HepG2 (cell line): ENCODE data around the gene COPB2. TPM values are rescaled to one million over a fixed set of nuclear protein-coding genes. Genes with fewer than 3 reads are reported as not detected.
A peak's percentile ranks its signal among the peaks of the same experiment; 100 is the strongest.

Experiments
- HOXA9 ChIP-seq: sonication (generic); formaldehyde crosslinking; IDR thresholded peaks from 2 replicates; pipeline ENCODE4 v1.8.1; 2022; ENCODE audit warnings: missing genetic modification reagents, mild to moderate bottlenecking, moderate library complexity, borderline replicate concordance
- KIAA2018 ChIP-seq: sonication (generic); formaldehyde crosslinking; IDR thresholded peaks from 2 replicates; pipeline ENCODE4 v1.5.0; 2020; ENCODE audit warnings: mild to moderate bottlenecking, missing genetic modification reagents, borderline replicate concordance
- MZF1 ChIP-seq: sonication (generic); formaldehyde crosslinking; IDR thresholded peaks from 2 replicates; pipeline ENCODE4 v1.8.1; 2023; ENCODE audit warnings: mild to moderate bottlenecking, missing genetic modification reagents, borderline replicate concordance
- PHF8 ChIP-seq: sonication (generic); formaldehyde crosslinking; IDR thresholded peaks from 2 replicates; pipeline ENCODE4 v1.5.0; 2020; ENCODE audit warnings: missing genetic modification reagents
- RCOR2 ChIP-seq: IDR thresholded peaks from 2 replicates; pipeline ENCODE4 v1.6.1; 2016; ENCODE audit warnings: missing biosample characterization, missing genetic modification reagents
- RELA ChIP-seq: sonication (generic); formaldehyde crosslinking; IDR thresholded peaks from 2 replicates; pipeline ENCODE4 v1.4.0; 2020; ENCODE audit warnings: missing genetic modification reagents
- SALL2 ChIP-seq: sonication (generic); formaldehyde crosslinking; IDR thresholded peaks from 2 replicates; pipeline ENCODE4 v1.8.1; 2023; ENCODE audit warnings: mild to moderate bottlenecking, missing genetic modification reagents, inconsistent platforms
- SMAD9 ChIP-seq: sonication (generic); formaldehyde crosslinking; IDR thresholded peaks from 2 replicates; pipeline ENCODE4 v1.5.1; 2020; ENCODE audit warnings: mild to moderate bottlenecking, missing genetic modification reagents
- SOX6 ChIP-seq, 2 experiments: fragments of 450-650 bp in 1 of 2; sonication (generic) in 1 of 2; formaldehyde crosslinking in 1 of 2; IDR thresholded peaks; 2 replicates each; pipeline versions ENCODE4 v1.4.0 to v1.6.1; 2017 to 2020; ENCODE audit warnings: antibody characterized with exemption in 1 of 2, mild to moderate bottlenecking in 1 of 2, missing genetic modification reagents in 1 of 2
- TP53 ChIP-seq: sonication (generic); formaldehyde crosslinking; conservative IDR thresholded peaks from 2 replicates; pipeline ENCODE4 v1.4.0; 2020; ENCODE audit warnings: missing genetic modification reagents
- ZFP82 ChIP-seq: sonication (generic); formaldehyde crosslinking; IDR thresholded peaks from 2 replicates; pipeline ENCODE4 v1.5.1; 2020; ENCODE audit warnings: mild to moderate bottlenecking, missing genetic modification reagents, borderline replicate concordance
- ZFP90 ChIP-seq: sonication (generic); formaldehyde crosslinking; IDR thresholded peaks from 2 replicates; pipeline ENCODE4 v1.8.0; 2022; ENCODE audit warnings: missing genetic modification reagents, mild to moderate bottlenecking, inconsistent platforms, borderline replicate concordance
- ZNF891 ChIP-seq: sonication (generic); formaldehyde crosslinking; IDR thresholded peaks from 2 replicates; pipeline ENCODE4 v1.5.0; 2020; ENCODE audit warnings: mild to moderate bottlenecking, missing genetic modification reagents
- polyA plus RNA-seq, 8 experiments: library from polyadenylated mRNA; depleted of rRNA in 3 of 8; stranded (reverse) in 7 of 8; unstranded in 1 of 8; fragments of >200 nt; fragmentation: Illumina TruSeq in 4 of 8; extraction: Trizol in 4 of 8; gene quantifications; 2 replicates each; pipeline versions ENCODE4 v1.2.1 to v1.2.3, GENCODE V29; 2011 to 2016; ENCODE audit warnings: low read depth in 4 of 8, missing spikeins in 1 of 8, mixed read lengths in 1 of 8; ENCODE audit not compliant: insufficient read depth in 1 of 8
- total RNA-seq, 5 experiments: library from RNA; depleted of rRNA; stranded (reverse); fragments of >200 nt; fragmentation: Illumina TruSeq; extraction: Trizol; gene quantifications; 2 replicates each; pipeline ENCODE4 v1.2.3, GENCODE V29; 2016; ENCODE audit warnings: low read depth in 1 of 5
- TF ChIP-seq, protein P1 (sequence below): sonication (generic); formaldehyde crosslinking; IDR thresholded peaks from 2 replicates; pipeline ENCODE4 v1.4.0; 2020; ENCODE audit warnings: missing genetic modification reagents, borderline replicate concordance
- TF ChIP-seq, protein P2 (sequence below): sonication (generic); formaldehyde crosslinking; IDR thresholded peaks from 2 replicates; pipeline ENCODE4 v1.8.1; 2023; ENCODE audit warnings: mild to moderate bottlenecking, missing genetic modification reagents, borderline replicate concordance

COPB2 gene
- total and polyA plus RNA-seq, 2 of the 13 experiments (the other 11 are each of a cell fraction or from before 2014, with no cell fraction given) = 83.3 to 217 TPM

- TF ChIP-seq RELA (CRISPR knock-in tag) = no peak
- peak; percentile 75; the same call in 1 of the 2 replicates for TF ChIP-seq ZFP82
- no peak for TF ChIP-seq KIAA2018
- 0 out of 2 replicates have a peak, but pooled peaks have one; percentile 49 for TF ChIP-seq ZFP90 (CRISPR knock-in tag)
- TF ChIP-seq, protein P1, sequence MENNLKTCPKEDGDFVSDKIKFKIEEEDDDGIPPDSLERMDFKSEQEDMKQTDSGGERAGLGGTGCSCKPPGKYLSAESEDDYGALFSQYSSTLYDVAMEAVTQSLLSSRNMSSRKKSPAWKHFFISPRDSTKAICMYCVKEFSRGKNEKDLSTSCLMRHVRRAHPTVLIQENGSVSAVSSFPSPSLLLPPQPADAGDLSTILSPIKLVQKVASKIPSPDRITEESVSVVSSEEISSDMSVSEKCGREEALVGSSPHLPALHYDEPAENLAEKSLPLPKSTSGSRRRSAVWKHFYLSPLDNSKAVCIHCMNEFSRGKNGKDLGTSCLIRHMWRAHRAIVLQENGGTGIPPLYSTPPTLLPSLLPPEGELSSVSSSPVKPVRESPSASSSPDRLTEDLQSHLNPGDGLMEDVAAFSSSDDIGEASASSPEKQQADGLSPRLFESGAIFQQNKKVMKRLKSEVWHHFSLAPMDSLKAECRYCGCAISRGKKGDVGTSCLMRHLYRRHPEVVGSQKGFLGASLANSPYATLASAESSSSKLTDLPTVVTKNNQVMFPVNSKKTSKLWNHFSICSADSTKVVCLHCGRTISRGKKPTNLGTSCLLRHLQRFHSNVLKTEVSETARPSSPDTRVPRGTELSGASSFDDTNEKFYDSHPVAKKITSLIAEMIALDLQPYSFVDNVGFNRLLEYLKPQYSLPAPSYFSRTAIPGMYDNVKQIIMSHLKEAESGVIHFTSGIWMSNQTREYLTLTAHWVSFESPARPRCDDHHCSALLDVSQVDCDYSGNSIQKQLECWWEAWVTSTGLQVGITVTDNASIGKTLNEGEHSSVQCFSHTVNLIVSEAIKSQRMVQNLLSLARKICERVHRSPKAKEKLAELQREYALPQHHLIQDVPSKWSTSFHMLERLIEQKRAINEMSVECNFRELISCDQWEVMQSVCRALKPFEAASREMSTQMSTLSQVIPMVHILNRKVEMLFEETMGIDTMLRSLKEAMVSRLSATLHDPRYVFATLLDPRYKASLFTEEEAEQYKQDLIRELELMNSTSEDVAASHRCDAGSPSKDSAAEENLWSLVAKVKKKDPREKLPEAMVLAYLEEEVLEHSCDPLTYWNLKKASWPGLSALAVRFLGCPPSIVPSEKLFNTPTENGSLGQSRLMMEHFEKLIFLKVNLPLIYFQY (CRISPR knock-in tag) = peak; percentile 10; the same call in 1 of the 2 replicates
- 0 out of 2 replicates have a peak, but pooled peaks have one; percentile 47 for TF ChIP-seq ZNF891 (CRISPR knock-in tag)
- no peak for TF ChIP-seq SMAD9
- TF ChIP-seq PHF8 (CRISPR knock-in tag) = peak; percentile 80
- TF ChIP-seq SALL2 (CRISPR knock-in tag) = peak; percentile 36; the same call in 1 of the 2 replicates
- TF ChIP-seq RCOR2 (CRISPR knock-in tag) = no peak
- TF ChIP-seq MZF1 (CRISPR knock-in tag) = no peak
- TF ChIP-seq, protein P2, sequence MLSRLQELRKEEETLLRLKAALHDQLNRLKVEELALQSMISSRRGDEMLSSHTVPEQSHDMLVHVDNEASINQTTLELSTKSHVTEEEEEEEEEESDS = no peak
- no peak for TF ChIP-seq HOXA9 (CRISPR knock-in tag)
- TF ChIP-seq TP53 (CRISPR knock-in tag) = 0 out of 2 replicates have a peak, but pooled peaks have one; percentile 70
- TF ChIP-seq SOX6 (IDR thresholded peaks at IDR 0.05) = no peak
- peak; percentile 35; the same call in 1 of the 2 replicates for TF ChIP-seq SOX6 (CRISPR knock-in tag; IDR thresholded peaks at IDR 0.05)
These were observed 45.3 kb downstream of the COPB2 start, which contains the start of gene MRPS22 (continued) for GRCh38 chr3:139343895-139344856.
